CD4-positive, CD25-positive, alpha-beta regulatory T cell (primary cell): Measurements from ENCODE around the gene SYCP2L. TPM values are rescaled to one million over a fixed set of nuclear protein-coding genes. Genes with fewer than 3 reads are reported as not detected.
A peak's percentile ranks its signal among the peaks of the same experiment; 100 is the strongest.
"Not testable (repeated sequence)": the region's sequence is repeated elsewhere in the genome, so short reads cannot be mapped to it uniquely, and the experiment has no call there.

Source experiments
- ATAC-seq, 2 donors: fragments of 150-1000 bp; cut with Tn5 transposase; one replicate each; pipeline ENCODE4 v1.10.0; 2021; ENCODE audit warnings: low read depth in 2 of 2, moderate number of reproducible peaks in 2 of 2, moderate library complexity in 1 of 2
- DNase-seq, 3 donors: peaks; one replicate each; pipeline versions ENCODE4 v3.0.0 to v3.0.0-alpha.2; 2012 to 2022; ENCODE audit warnings: mixed read lengths in 1 of 3
- H3K27ac ChIP-seq: one replicate; pipeline ENCODE4 v1.7.0; 2013; ENCODE audit warnings: mild to moderate bottlenecking, low read length; ENCODE audit not compliant: insufficient read depth, poor library complexity, severe bottlenecking
- H3K27me3 ChIP-seq: one replicate; pipeline ENCODE4 v1.7.0; 2013; ENCODE audit warnings: low read length; ENCODE audit not compliant: control insufficient read depth, insufficient read depth
- H3K36me3 ChIP-seq: one replicate; pipeline ENCODE4 v1.7.0; 2013; ENCODE audit warnings: mild to moderate bottlenecking, low read length, moderate library complexity; ENCODE audit not compliant: control insufficient read depth, insufficient read depth
- H3K4me1 ChIP-seq: 2 replicates; pipeline ENCODE4 v1.7.0; 2013; ENCODE audit warnings: mild to moderate bottlenecking, low read length; ENCODE audit not compliant: insufficient read depth, control insufficient read depth, poor library complexity, severe bottlenecking
- H3K4me3 ChIP-seq: one replicate; pipeline ENCODE4 v1.7.0; 2013; ENCODE audit warnings: low read depth, mild to moderate bottlenecking, low read length, moderate library complexity
- H3K9me3 ChIP-seq, 2 experiments: 1 replicate in 1 of 2; 2 replicates in 1 of 2; pipeline ENCODE4 v1.7.0; 2013; ENCODE audit warnings: low read length in 2 of 2, mild to moderate bottlenecking in 1 of 2, moderate library complexity in 1 of 2; ENCODE audit not compliant: control insufficient read depth in 2 of 2
- H3K27ac Mint-ChIP-seq, 3 donors: one replicate each; pipeline ENCODE4 v1.8.0; 2020 to 2022; ENCODE audit warnings: mild to moderate bottlenecking in 3 of 3, mixed read lengths in 3 of 3, moderate library complexity in 2 of 3
- H3K27me3 Mint-ChIP-seq: one replicate; pipeline ENCODE4 v1.8.0; 2022; ENCODE audit warnings: mild to moderate bottlenecking, mixed read lengths
- H3K36me3 Mint-ChIP-seq: one replicate; pipeline ENCODE4 v1.8.0; 2020; ENCODE audit warnings: mixed read lengths
- H3K4me1 Mint-ChIP-seq, 4 donors: one replicate each; pipeline ENCODE4 v1.8.0; 2020 to 2022; ENCODE audit warnings: mixed read lengths in 4 of 4, mild to moderate bottlenecking in 1 of 4
- H3K4me3 Mint-ChIP-seq, 4 donors: one replicate each; pipeline ENCODE4 v1.8.0; 2020 to 2022; ENCODE audit warnings: mild to moderate bottlenecking in 4 of 4, mixed read lengths in 4 of 4, moderate library complexity in 3 of 4
- H3K9me3 Mint-ChIP-seq, 7 donors: one replicate each; pipeline ENCODE4 v1.8.0; 2020 to 2022; ENCODE audit warnings: mixed read lengths in 7 of 7, mild to moderate bottlenecking in 3 of 7, moderate library complexity in 2 of 7
- polyA plus RNA-seq, 4 donors: library from polyadenylated mRNA; unstranded; fragments of 300-500 nt; fragmentation: Illumina TruSeq; gene quantifications; one replicate each; pipeline ENCODE4 v1.2.3, GENCODE V29; 2021
- total RNA-seq: library from RNA; stranded (reverse); gene quantifications from one replicate; pipeline ENCODE4 v1.2.3, GENCODE V29; 2022

Gene SYCP2L
- total and polyA plus RNA-seq, 5 donors from 2014 or later, result not detected

- H3K36me3 Mint-ChIP-seq, result no peaks in the 10 kb centered on the region
- Histone ChIP-seq H3K27me3 (no peaks in the 10 kb centered on the region), H3K4me1 (no peaks in the 10 kb centered on the region), H3K36me3 (no peaks in the 10 kb centered on the region), H3K4me3 (no peak overlapping the region), H3K9me3 (peaks cover 0 to 4% of the 10 kb centered on the region in 2 experiments), H3K27ac (no peak overlapping the region)
- peaks cover 17% of the 10 kb centered on the region for H3K27me3 Mint-ChIP-seq
- no peak overlapping the region for H3K4me3 Mint-ChIP-seq
- H3K9me3 Mint-ChIP-seq, result peaks cover 0 to 4% (median under 1%) of the 10 kb centered on the region in 7 donors
- no peak overlapping the region for H3K27ac Mint-ChIP-seq
- no peaks in the 10 kb centered on the region for H3K4me1 Mint-ChIP-seq
- no peak for DNase-seq
- ATAC-seq, result no peak
These were observed 8.1 kb downstream of the SYCP2L start for GRCh38 chr6:10894958-10895357.

- no peak overlapping the region for H3K27ac ChIP-seq
- DNase-seq (no peak), ATAC-seq (no peak)
- Mint-ChIP-seq H3K4me1 (no peaks in the 10 kb centered on the region), H3K27ac (no peak overlapping the region), H3K27me3 (peaks cover 6% of the 10 kb centered on the region), H3K36me3 (no peaks in the 10 kb centered on the region), H3K4me3 (no peak overlapping the region), H3K9me3 (peaks cover 0 to under 1% (median 0%) of the 10 kb centered on the region in 7 donors)
- no peaks in the 10 kb centered on the region for H3K9me3 ChIP-seq
- H3K27me3 ChIP-seq, result no peaks in the 10 kb centered on the region
- no peaks in the 10 kb centered on the region for H3K36me3 ChIP-seq
- H3K4me3 ChIP-seq, result no peak overlapping the region
- no peaks in the 10 kb centered on the region for H3K4me1 ChIP-seq
These were observed 9.8 kb downstream of the SYCP2L start for GRCh38 chr6:10896691-10897090.

- ATAC-seq (peak in 1 of 2 donors; percentile 50), DNase-seq (peak in 1 of 3 donors; percentile 22)
- H3K9me3 ChIP-seq, result no peaks in the 10 kb centered on the region
- no peaks in the 10 kb centered on the region for H3K27me3 ChIP-seq
- H3K9me3 Mint-ChIP-seq, result no peaks in the 10 kb centered on the region
- H3K4me3 ChIP-seq, result no peak overlapping the region
- H3K36me3 Mint-ChIP-seq, result no peaks in the 10 kb centered on the region
- no peaks in the 10 kb centered on the region for H3K4me1 ChIP-seq
- no peaks in the 10 kb centered on the region for H3K27me3 Mint-ChIP-seq
- H3K36me3 ChIP-seq, result no peaks in the 10 kb centered on the region
- H3K27ac Mint-ChIP-seq, result no peak overlapping the region
- H3K4me3 Mint-ChIP-seq, result no peak overlapping the region
- no peak overlapping the region for H3K27ac ChIP-seq
- no peaks in the 10 kb centered on the region for H3K4me1 Mint-ChIP-seq
These were observed 14.9 kb downstream of the SYCP2L start for GRCh38 chr6:10901770-10902169.

- no peak overlapping the region for H3K27ac ChIP-seq
- H3K27me3 Mint-ChIP-seq, result no peaks in the 10 kb centered on the region
- peaks cover 0 to 4% (median 0%) of the 10 kb centered on the region in 7 donors for H3K9me3 Mint-ChIP-seq
- H3K4me3 Mint-ChIP-seq, result no peak overlapping the region
- no peaks in the 10 kb centered on the region for H3K36me3 Mint-ChIP-seq
- H3K9me3 ChIP-seq, result no peaks in the 10 kb centered on the region
- H3K4me3 ChIP-seq, result no peak overlapping the region
- no peak for ATAC-seq
- H3K27ac Mint-ChIP-seq, result no peak overlapping the region
- no peaks in the 10 kb centered on the region for H3K4me1 ChIP-seq
- H3K27me3 ChIP-seq, result no peaks in the 10 kb centered on the region
- H3K36me3 ChIP-seq, result no peaks in the 10 kb centered on the region
- no peak for DNase-seq
- no peaks in the 10 kb centered on the region for H3K4me1 Mint-ChIP-seq
These were observed 17.2 kb downstream of the SYCP2L start for GRCh38 chr6:10904015-10904414.

- DNase-seq (no peak), ATAC-seq (no peak)
- Mint-ChIP-seq H3K4me3 (no peak overlapping the region), H3K4me1 (no peaks in the 10 kb centered on the region), H3K27ac (no peak overlapping the region), H3K36me3 (no peaks in the 10 kb centered on the region), H3K9me3 (peaks cover 0 to 4% (median 0%) of the 10 kb centered on the region in 7 donors), H3K27me3 (peaks cover 10% of the 10 kb centered on the region)
- no peaks in the 10 kb centered on the region for H3K27me3 ChIP-seq
- H3K9me3 ChIP-seq, result no peaks in the 10 kb centered on the region
- no peaks in the 10 kb centered on the region for H3K36me3 ChIP-seq
- H3K27ac ChIP-seq, result no peak overlapping the region
- no peak overlapping the region for H3K4me3 ChIP-seq
- H3K4me1 ChIP-seq, result no peaks in the 10 kb centered on the region
These were observed 21.4 kb downstream of the SYCP2L start for GRCh38 chr6:10908228-10908627.

GRCh38 chr6:10919520-10919919 lies 32.7 kb downstream of the SYCP2L start:
- H3K36me3 Mint-ChIP-seq, H3K36me3 ChIP-seq, H3K4me1 Mint-ChIP-seq, H3K4me1 ChIP-seq, H3K4me3 Mint-ChIP-seq, H3K27me3 Mint-ChIP-seq, H3K27ac ChIP-seq, H3K4me3 ChIP-seq, H3K27me3 ChIP-seq, H3K27ac Mint-ChIP-seq, ATAC-seq, DNase-seq, H3K9me3 ChIP-seq: not testable (repeated sequence)
- peaks cover 0 to 16% (median 5%) of the 10 kb centered on the region in 7 donors for H3K9me3 Mint-ChIP-seq

- Mint-ChIP-seq H3K9me3 (peaks cover 0 to 3% (median 0%) of the 10 kb centered on the region in 7 donors), H3K27ac (no peak overlapping the region), H3K4me3 (no peak overlapping the region), H3K27me3 (peaks cover 25% of the 10 kb centered on the region), H3K4me1 (no peaks in the 10 kb centered on the region), H3K36me3 (no peaks in the 10 kb centered on the region)
- no peaks in the 10 kb centered on the region for H3K36me3 ChIP-seq
- no peak overlapping the region for H3K4me3 ChIP-seq
- no peaks in the 10 kb centered on the region for H3K4me1 ChIP-seq
- ATAC-seq (no peak), DNase-seq (no peak)
- H3K27ac ChIP-seq, result no peak overlapping the region
- H3K27me3 ChIP-seq, result no peaks in the 10 kb centered on the region
- no peaks in the 10 kb centered on the region for H3K9me3 ChIP-seq
These were observed 46.3 kb downstream of the SYCP2L start for GRCh38 chr6:10933126-10933525.

- Mint-ChIP-seq H3K36me3 (no peaks in the 10 kb centered on the region), H3K9me3 (peaks cover 0 to 4% (median 0%) of the 10 kb centered on the region in 7 donors), H3K4me1 (no peaks in the 10 kb centered on the region), H3K27me3 (peaks cover 16% of the 10 kb centered on the region), H3K27ac (no peak overlapping the region), H3K4me3 (no peak overlapping the region)
- Histone ChIP-seq H3K4me1 (no peaks in the 10 kb centered on the region), H3K9me3 (no peaks in the 10 kb centered on the region), H3K4me3 (no peak overlapping the region), H3K27me3 (no peaks in the 10 kb centered on the region), H3K36me3 (no peaks in the 10 kb centered on the region), H3K27ac (no peak overlapping the region)
- ATAC-seq, result no peak
- DNase-seq, result no peak
These were observed 53.0 kb downstream of the SYCP2L start for GRCh38 chr6:10939840-10940239.
